ENCODE measurements around the gene ABHD16B. TPM values are rescaled to one million over a fixed set of nuclear protein-coding genes. Genes with fewer than 3 reads are reported as not detected.

ABHD16B gene
- polyA plus RNA-seq, 1 experiment, result not detected

- DNase-seq (ENCODE audit: low read depth, low spot score), result no peak
- Histone ChIP-seq H3K27ac (ENCODE audit: low read depth, low read length) (no peak overlapping the region), H3K4me3 (ENCODE audit: low read depth, low read length) (no peak overlapping the region), H3K9me3 (ENCODE audit: control insufficient read depth, insufficient read depth, low read length) (peaks cover 1% of the 10 kb centered on the region; the same call in 1 of the 2 replicates), H3K27me3 (ENCODE audit: control insufficient read depth, insufficient read depth, low read length) (no peaks in the 10 kb centered on the region)
- ChIA-PET CTCF (no interaction called here), POLR2A (interaction anchor here (0.7 kb wide), 1 partner anchor 12 kb away, joined by 4 read pairs; no protein-coding TSS in a partner anchor)
- TF ChIP-seq CTCF (IDR thresholded peaks at IDR 0.05; ENCODE audit: low read depth, low read length), result no peak
These were observed 39.5 kb upstream of the ABHD16B start for GRCh38 chr20:63821811-63822210.

GRCh38 chr20:63822276-63822696, 39.0 kb upstream of the ABHD16B start:
- H3K27ac ChIP-seq (ENCODE audit: low read depth, low read length), result no peak overlapping the region
- H3K4me3 ChIP-seq (ENCODE audit: low read depth, low read length), result no peak overlapping the region
- DNase-seq (ENCODE audit: low read depth, low spot score), result no peak
- ChIA-PET POLR2A (no interaction called here), CTCF (no interaction called here)
- peaks cover 3% of the 10 kb centered on the region; the same call in 1 of the 2 replicates for H3K9me3 ChIP-seq (ENCODE audit: control insufficient read depth, insufficient read depth, low read length)
- H3K27me3 ChIP-seq (ENCODE audit: control insufficient read depth, insufficient read depth, low read length), result no peaks in the 10 kb centered on the region
- TF ChIP-seq CTCF (IDR thresholded peaks at IDR 0.05; ENCODE audit: low read depth, low read length), result no peak

GRCh38 chr20:63823691-63824311, 37.5 kb upstream of the ABHD16B start:
- no peak for TF ChIP-seq CTCF (IDR thresholded peaks at IDR 0.05; ENCODE audit: low read depth, low read length)
- Histone ChIP-seq H3K9me3 (ENCODE audit: control insufficient read depth, insufficient read depth, low read length) (peaks cover 3% of the 10 kb centered on the region; the same call in 1 of the 2 replicates), H3K4me3 (ENCODE audit: low read depth, low read length) (no peak overlapping the region), H3K27me3 (ENCODE audit: control insufficient read depth, insufficient read depth, low read length) (no peaks in the 10 kb centered on the region), H3K27ac (ENCODE audit: low read depth, low read length) (no peak overlapping the region)
- DNase-seq (ENCODE audit: low read depth, low spot score), result no peak
- CTCF ChIA-PET, result no interaction called here
- POLR2A ChIA-PET, result no interaction called here

- ChIA-PET POLR2A (no interaction called here), CTCF (interaction anchor here (0.7 kb wide), 1 partner anchor 22 kb away, joined by 3 read pairs; no protein-coding TSS in a partner anchor)
- DNase-seq (ENCODE audit: low read depth, low spot score), result no peak
- Histone ChIP-seq H3K27me3 (ENCODE audit: control insufficient read depth, insufficient read depth, low read length) (no peaks in the 10 kb centered on the region), H3K9me3 (ENCODE audit: control insufficient read depth, insufficient read depth, low read length) (peaks cover 3% of the 10 kb centered on the region; the same call in 1 of the 2 replicates), H3K4me3 (ENCODE audit: low read depth, low read length) (no peak overlapping the region), H3K27ac (ENCODE audit: low read depth, low read length) (no peak overlapping the region)
- TF ChIP-seq CTCF (IDR thresholded peaks at IDR 0.05; ENCODE audit: low read depth, low read length), result no peak
These were observed 35.8 kb upstream of the ABHD16B start for GRCh38 chr20:63825331-63826118.

GRCh38 chr20:63826753-63827152, 34.5 kb upstream of the ABHD16B start:
- ChIA-PET POLR2A (no interaction called here), CTCF (no interaction called here)
- no peak for DNase-seq (ENCODE audit: low read depth, low spot score)
- H3K27ac ChIP-seq (ENCODE audit: low read depth, low read length), result no peak overlapping the region
- H3K4me3 ChIP-seq (ENCODE audit: low read depth, low read length), result no peak overlapping the region
- H3K27me3 ChIP-seq (ENCODE audit: control insufficient read depth, insufficient read depth, low read length), result no peaks in the 10 kb centered on the region
- TF ChIP-seq CTCF (IDR thresholded peaks at IDR 0.05; ENCODE audit: low read depth, low read length), result no peak
- H3K9me3 ChIP-seq (ENCODE audit: control insufficient read depth, insufficient read depth, low read length), result peaks cover 3% of the 10 kb centered on the region; the same call in 1 of the 2 replicates

Data from AG04450 (cell line).